Measurements from ENCODE around the gene PDE6H.

The PDE6H gene

GRCh38 chr12:14999021-14999694 is 26.3 kb downstream of the PDE6H start:
- no peak overlapping the region for H3K4me3 ChIP-seq (ENCODE audit: low read depth, low read length)

GRCh38 chr12:14999695-15000365 is 27.0 kb downstream of the PDE6H start:
- H3K4me3 ChIP-seq (ENCODE audit: low read depth, low read length), result no peak overlapping the region

- no peak overlapping the region for H3K4me3 ChIP-seq (ENCODE audit: low read depth, low read length)
Observed at GRCh38 chr12:15000575-15000974, 27.7 kb downstream of the PDE6H start.

- H3K4me3 ChIP-seq (ENCODE audit: low read depth, low read length), result no peak overlapping the region
Observed at GRCh38 chr12:15001733-15002382, 29.0 kb downstream of the PDE6H start.

GRCh38 chr12:15004421-15004820 is 31.6 kb downstream of the PDE6H start:
- no peak overlapping the region for H3K4me3 ChIP-seq (ENCODE audit: low read depth, low read length)

GRCh38 chr12:15005064-15005463 is 32.2 kb downstream of the PDE6H start:
- no peak overlapping the region for H3K4me3 ChIP-seq (ENCODE audit: low read depth, low read length)

- H3K4me3 ChIP-seq (ENCODE audit: low read depth, low read length), result no peak overlapping the region
Observed at GRCh38 chr12:15007551-15007950, 34.7 kb downstream of the PDE6H start.

- no peak overlapping the region for H3K4me3 ChIP-seq (ENCODE audit: low read depth, low read length)
Observed at GRCh38 chr12:15011162-15011561, 38.3 kb downstream of the PDE6H start.

- no peak overlapping the region for H3K4me3 ChIP-seq (ENCODE audit: low read depth, low read length)
Observed at GRCh38 chr12:15013634-15014179, 40.9 kb downstream of the PDE6H start.

GRCh38 chr12:15014708-15015107 is 41.9 kb downstream of the PDE6H start:
- no peak overlapping the region for H3K4me3 ChIP-seq (ENCODE audit: low read depth, low read length)

GRCh38 chr12:15015121-15015520 is 42.3 kb downstream of the PDE6H start:
- H3K4me3 ChIP-seq (ENCODE audit: low read depth, low read length), result no peak overlapping the region

- H3K4me3 ChIP-seq (ENCODE audit: low read depth, low read length), result no peak overlapping the region
Observed at GRCh38 chr12:15020156-15020555, 47.3 kb downstream of the PDE6H start.
